GM19238 (cell line): ENCODE data around the gene PDE3B.
"Not testable (repeated sequence)": the region's sequence is repeated elsewhere in the genome, so short reads cannot be mapped to it uniquely, and the experiment has no call there.

ENCODE experiments used
- DNase-seq: peaks from one replicate; pipeline ENCODE4 v3.0.0; 2011; ENCODE audit warnings: low spot score; ENCODE audit not compliant: insufficient read length

Gene PDE3B

GRCh38 chr11:14882196-14882595 lies 238.6 kb downstream of the PDE3B start:
- no peak for DNase-seq

- DNase-seq: not testable (repeated sequence)
Observed at GRCh38 chr11:14883683-14884082, 240.1 kb downstream of the PDE3B start.

GRCh38 chr11:14884667-14885273 lies 241.2 kb downstream of the PDE3B start:
- no peak for DNase-seq

- DNase-seq: no peak
Observed at GRCh38 chr11:14886513-14886912, 242.9 kb downstream of the PDE3B start.

GRCh38 chr11:14891143-14892035 lies 247.8 kb downstream of the PDE3B start:
- DNase-seq: peak; percentile 63

GRCh38 chr11:14892036-14892556 lies 248.5 kb downstream of the PDE3B start, which contains the start of gene CYP2R1:
Gene CYP2R1, minus strand, starts transcription at chr11:14892231. Its CDS starts 26 bp downstream, at chr11:14892205.
- peak; percentile 91 for DNase-seq

GRCh38 chr11:14892577-14892976 lies 249.0 kb downstream of the PDE3B start:
- DNase-seq: no peak

- DNase-seq: no peak
Observed at GRCh38 chr11:14894657-14895598, 251.3 kb downstream of the PDE3B start.

GRCh38 chr11:14898355-14898754 lies 254.8 kb downstream of the PDE3B start:
- no peak for DNase-seq

- DNase-seq: no peak
Observed at GRCh38 chr11:14898906-14899305, 255.3 kb downstream of the PDE3B start.

- no peak for DNase-seq
Observed at GRCh38 chr11:14902650-14903350, 259.2 kb downstream of the PDE3B start.

GRCh38 chr11:14904745-14905103 lies 261.1 kb downstream of the PDE3B start:
- peak; percentile 52 for DNase-seq

- peak; percentile 30 for DNase-seq
Observed at GRCh38 chr11:14905104-14906033, 261.8 kb downstream of the PDE3B start.

GRCh38 chr11:14906578-14906977 lies 263.0 kb downstream of the PDE3B start:
- no peak for DNase-seq

- DNase-seq: no peak
Observed at GRCh38 chr11:14906993-14907392, 263.4 kb downstream of the PDE3B start.

- DNase-seq: peak; percentile 13
Observed at GRCh38 chr11:14907411-14908213, 264.0 kb downstream of the PDE3B start.

- no peak for DNase-seq
Observed at GRCh38 chr11:14908214-14908880, 264.7 kb downstream of the PDE3B start.

- DNase-seq: no peak
Observed at GRCh38 chr11:14914536-14914935, 270.9 kb downstream of the PDE3B start.
